Astrocyte (in vitro differentiated cells and primary cell): ENCODE data around the gene MYH7B.

ENCODE experiments used
- EZH2 ChIP-seq: IDR thresholded peaks from 2 replicates; pipeline ENCODE4 v1.6.1; 2012; ENCODE audit warnings: mild to moderate bottlenecking, low read length, inconsistent platforms; ENCODE audit not compliant: insufficient read depth
- TF ChIP-seq, protein P1 (sequence below): IDR thresholded peaks from 2 replicates; pipeline ENCODE4 v1.5.1; 2011; ENCODE audit warnings: low read depth, mild to moderate bottlenecking, inconsistent platforms, low read length, moderate library complexity; ENCODE audit not compliant: insufficient read depth

DNA sequence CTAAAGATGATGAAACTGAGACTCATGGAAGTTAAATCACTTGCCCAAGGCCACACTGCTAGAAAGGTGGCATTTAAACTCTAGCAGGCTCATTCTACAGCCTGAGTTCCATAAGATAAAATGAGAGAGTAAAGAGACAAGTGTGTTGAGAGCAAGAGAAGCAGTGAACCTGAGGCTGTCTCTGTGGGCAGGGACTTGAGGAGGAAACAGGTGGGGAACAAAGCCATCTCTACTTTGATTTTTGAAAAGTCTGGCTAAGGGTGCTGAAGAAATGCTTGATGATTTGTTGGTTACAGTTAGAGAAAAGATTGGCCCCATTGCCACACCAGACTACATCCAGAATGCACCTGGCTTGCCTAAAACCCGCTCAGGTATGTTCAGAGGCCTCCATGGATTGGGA lies 29.1 kb upstream of the MYH7B start:
- TF ChIP-seq, protein P1, sequence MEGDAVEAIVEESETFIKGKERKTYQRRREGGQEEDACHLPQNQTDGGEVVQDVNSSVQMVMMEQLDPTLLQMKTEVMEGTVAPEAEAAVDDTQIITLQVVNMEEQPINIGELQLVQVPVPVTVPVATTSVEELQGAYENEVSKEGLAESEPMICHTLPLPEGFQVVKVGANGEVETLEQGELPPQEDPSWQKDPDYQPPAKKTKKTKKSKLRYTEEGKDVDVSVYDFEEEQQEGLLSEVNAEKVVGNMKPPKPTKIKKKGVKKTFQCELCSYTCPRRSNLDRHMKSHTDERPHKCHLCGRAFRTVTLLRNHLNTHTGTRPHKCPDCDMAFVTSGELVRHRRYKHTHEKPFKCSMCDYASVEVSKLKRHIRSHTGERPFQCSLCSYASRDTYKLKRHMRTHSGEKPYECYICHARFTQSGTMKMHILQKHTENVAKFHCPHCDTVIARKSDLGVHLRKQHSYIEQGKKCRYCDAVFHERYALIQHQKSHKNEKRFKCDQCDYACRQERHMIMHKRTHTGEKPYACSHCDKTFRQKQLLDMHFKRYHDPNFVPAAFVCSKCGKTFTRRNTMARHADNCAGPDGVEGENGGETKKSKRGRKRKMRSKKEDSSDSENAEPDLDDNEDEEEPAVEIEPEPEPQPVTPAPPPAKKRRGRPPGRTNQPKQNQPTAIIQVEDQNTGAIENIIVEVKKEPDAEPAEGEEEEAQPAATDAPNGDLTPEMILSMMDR = no peak
- TF ChIP-seq EZH2 = no peak
